PC-9 (cell line): Measurements from ENCODE around the gene C18orf63.

Experiments used
- CTCF ChIP-seq: fragments of 200-600 bp; sonication (generic); conservative IDR thresholded peaks from 2 replicates; pipeline ENCODE4 v1.6.1; 2017; ENCODE audit warnings: mixed run types, antibody characterized with exemption, mild to moderate bottlenecking, moderate library complexity
- EZH2 ChIP-seq: fragments of 200-600 bp; sonication (generic); IDR thresholded peaks from 2 replicates; pipeline ENCODE4 v1.8.0; 2017; ENCODE audit warnings: antibody characterized with exemption, low read depth

- TF ChIP-seq CTCF (no peak), EZH2 (no peak)
Measured at GRCh38 chr18:74294526-74294925, 21.1 kb upstream of the C18orf63 start.
